D721Med (cell line): ENCODE measurements around the gene CRAT.

Experiments
- DNase-seq: peaks from one replicate; pipeline ENCODE4 v3.0.0; 2011; ENCODE audit warnings: low spot score; ENCODE audit not compliant: insufficient read length
- FAIRE-seq: peaks from 2 replicates; lab custom pipeline; 2011; peaks lifted over from hg19 to GRCh38; lab: Jason Lieb, UNC
- CTCF ChIP-seq: IDR thresholded peaks from 2 replicates; pipeline ENCODE4 v1.5.1; 2012; ENCODE audit warnings: mild to moderate bottlenecking, control low read depth; ENCODE audit not compliant: insufficient read depth; ENCODE audit errors: missing control alignments

CRAT gene

GRCh38 chr9:129095908-129096307, 14.7 kb downstream of the CRAT start:
- DNase-seq (no peak), FAIRE-seq (no peak)
- TF ChIP-seq CTCF, result no peak

- DNase-seq (no peak), FAIRE-seq (no peak)
- TF ChIP-seq CTCF, result no peak
Observed at GRCh38 chr9:129095170-129095667, 15.4 kb downstream of the CRAT start.

DNA sequence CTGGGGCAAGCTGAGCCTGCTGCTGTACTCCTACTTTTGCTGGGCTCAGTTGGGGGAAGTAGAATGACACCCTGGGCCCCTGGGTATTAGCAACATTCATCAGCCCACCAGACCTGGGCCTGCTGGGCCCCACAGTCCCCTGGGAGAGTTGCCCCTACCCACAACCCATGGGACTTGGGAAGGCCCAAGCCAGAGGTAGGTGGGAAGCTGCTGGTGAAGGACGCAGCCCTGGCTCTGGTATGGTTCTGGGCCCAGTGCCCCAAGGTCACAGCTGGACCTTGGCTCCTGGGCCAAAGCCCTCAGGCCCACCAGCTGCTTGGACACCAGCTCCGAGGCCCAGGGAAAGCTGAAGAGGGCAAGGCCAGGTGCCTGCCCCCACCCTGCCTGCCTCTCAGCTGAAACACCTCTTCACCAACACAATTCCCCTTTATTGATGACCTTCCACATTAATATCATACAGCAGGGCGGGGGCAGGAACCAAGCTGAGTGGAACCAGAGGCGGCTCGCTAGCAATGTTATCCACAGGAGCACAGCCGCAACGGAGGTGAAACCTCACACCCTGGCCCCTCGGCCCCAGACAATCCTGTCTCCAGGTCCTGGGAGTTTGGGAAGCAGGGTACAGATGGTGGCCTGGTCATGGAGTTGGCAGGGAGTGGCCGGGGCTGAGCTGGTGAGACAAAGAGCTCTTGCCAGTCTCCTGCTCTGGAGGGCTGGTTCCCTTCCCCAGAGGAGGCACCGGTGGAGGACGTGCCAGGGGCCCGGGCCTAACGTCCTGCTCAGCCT, 16.0 kb downstream of the CRAT start:
- no peak for TF ChIP-seq CTCF

DNA sequence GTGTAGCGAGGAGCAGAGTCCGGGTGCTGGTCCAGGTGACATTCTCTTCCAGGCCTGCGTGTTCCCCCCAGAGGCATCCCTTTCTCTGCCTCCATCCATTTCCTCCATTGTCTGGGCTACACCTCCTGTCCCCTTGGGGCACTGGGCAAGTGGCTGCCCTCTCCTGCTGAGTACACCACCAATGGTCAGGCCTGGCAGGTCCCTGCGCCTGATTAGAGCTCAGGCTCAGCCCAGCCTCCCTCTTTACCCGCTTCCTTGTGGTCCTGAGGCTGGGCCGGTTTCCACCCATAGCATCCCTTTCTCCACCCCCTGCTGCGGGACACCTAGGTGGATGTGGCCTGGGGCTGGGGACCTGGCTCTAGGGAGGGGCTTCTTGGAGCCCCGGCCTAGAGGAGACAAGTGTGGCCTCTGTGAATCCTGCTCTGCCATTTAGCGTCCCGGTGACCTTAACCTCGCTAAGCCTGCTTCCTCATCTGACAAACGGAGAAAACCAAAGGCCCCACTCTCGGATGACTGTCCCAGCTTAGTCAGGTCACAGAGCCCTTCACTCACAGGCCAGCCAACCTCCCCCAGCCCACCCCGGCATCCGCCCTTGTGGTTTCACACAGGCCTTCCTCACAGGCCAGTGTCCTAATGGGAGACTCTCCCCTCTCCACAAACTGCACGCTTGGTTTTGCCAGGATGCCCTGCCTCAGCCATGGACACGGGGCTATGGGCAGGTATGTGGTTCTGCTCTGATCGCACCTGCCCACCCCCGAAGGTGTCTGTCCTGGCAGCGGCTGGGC, 16.8 kb downstream of the CRAT start:
- FAIRE-seq, result no peak
- TF ChIP-seq CTCF, result no peak
- no peak for DNase-seq

More for the DNA sequence above, 16.0 kb downstream of the CRAT start:
- FAIRE-seq (no peak), DNase-seq (no peak)

GRCh38 chr9:129089246-129089645, 21.3 kb downstream of the CRAT start:
- TF ChIP-seq CTCF, result no peak
- no peak for FAIRE-seq
- no peak for DNase-seq

DNA sequence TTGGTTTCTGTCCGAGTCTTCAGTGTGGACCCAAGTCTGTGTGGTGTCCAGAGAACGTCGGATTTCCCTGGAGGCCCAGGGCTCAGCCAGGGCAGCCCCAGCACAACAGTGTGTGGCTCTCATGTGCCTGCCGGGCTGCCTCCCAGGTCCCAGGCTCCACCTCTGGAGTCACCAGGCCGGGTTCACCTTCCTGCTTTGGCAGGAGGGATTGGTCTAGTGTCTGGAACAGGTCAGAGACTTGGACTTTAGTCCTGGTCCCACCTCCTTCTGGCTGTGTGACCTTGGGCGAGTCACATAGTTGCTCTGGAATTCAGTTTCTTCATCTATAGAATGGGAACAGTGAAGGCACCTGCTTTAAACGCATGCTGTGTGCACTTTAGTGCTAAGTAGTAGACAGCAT, 26.5 kb downstream of the CRAT start:
- no peak for FAIRE-seq
- TF ChIP-seq CTCF, result no peak

GRCh38 chr9:129081388-129081904, 29.1 kb downstream of the CRAT start:
- DNase-seq (peak; percentile 85), FAIRE-seq (no peak)
- no peak for TF ChIP-seq CTCF

More for the DNA sequence above, 26.5 kb downstream of the CRAT start:
- no peak for DNase-seq
